Brain microvascular endothelial cell (primary cell): ENCODE results near the gene UHMK1.

Source experiments
- DNase-seq: peaks from one replicate; pipeline ENCODE4 v3.0.0-alpha.2; 2020
- H3K27ac ChIP-seq: fragments of 250-450 bp; sonication (Bioruptor Pico); 2 replicates; pipeline ENCODE4 v1.5.1; 2020; ENCODE audit warnings: mild to moderate bottlenecking, moderate library complexity
- H3K27me3 ChIP-seq: fragments of 250-450 bp; sonication (Bioruptor Pico); replicated peaks from 2 replicates; pipeline ENCODE4 v1.5.1; 2020; ENCODE audit warnings: mild to moderate bottlenecking
- H3K36me3 ChIP-seq: fragments of 250-450 bp; sonication (Bioruptor Pico); replicated peaks from 2 replicates; pipeline ENCODE4 v1.5.1; 2020; ENCODE audit warnings: mild to moderate bottlenecking
- H3K4me3 ChIP-seq: 2 replicates; pipeline ENCODE4 v1.5.1; 2011; ENCODE audit warnings: low read depth, mild to moderate bottlenecking, control low read depth, low read length, moderate library complexity
- in situ Hi-C: cut with HindIII; loops from 2 replicates; pipeline ENCODE4 v1.10.0; 2017; ENCODE audit warnings: low sequenced_read_pairs, low pct_ligation_motif_present
- TF ChIP-seq, protein P1 (sequence below): IDR thresholded peaks from 2 replicates; pipeline ENCODE4 v1.5.1; 2011; ENCODE audit warnings: low read depth, mild to moderate bottlenecking, moderate library complexity, low read length, control low read depth, inconsistent platforms; ENCODE audit errors: missing control alignments

UHMK1 gene

DNA sequence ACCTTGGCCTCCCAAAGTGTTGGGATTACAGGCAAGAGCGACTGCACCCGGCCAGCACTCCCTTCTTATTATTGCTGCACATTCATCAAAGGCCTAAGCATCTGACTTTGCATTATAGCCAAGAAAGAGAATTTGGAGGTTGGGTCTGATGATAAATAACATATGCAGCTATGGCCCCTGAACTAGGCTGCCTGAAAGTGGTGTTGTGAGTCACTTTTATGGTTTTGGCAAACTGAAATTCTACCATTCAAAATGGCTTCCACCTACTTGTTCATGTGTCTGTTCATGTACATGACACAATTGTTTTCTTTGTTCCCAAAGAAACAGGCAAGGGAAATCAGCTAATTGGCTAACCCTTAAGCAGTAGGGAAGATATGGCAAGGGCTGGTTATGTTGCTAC lies 38.9 kb downstream of the UHMK1 start:
- peak overlapping the region; percentile 8 for H3K27ac ChIP-seq
- no peaks in the 10 kb centered on the region for H3K36me3 ChIP-seq
- no peak for DNase-seq
- in situ Hi-C loops, result no loop called here
- no peak overlapping the region for H3K4me3 ChIP-seq
- TF ChIP-seq, protein P1, sequence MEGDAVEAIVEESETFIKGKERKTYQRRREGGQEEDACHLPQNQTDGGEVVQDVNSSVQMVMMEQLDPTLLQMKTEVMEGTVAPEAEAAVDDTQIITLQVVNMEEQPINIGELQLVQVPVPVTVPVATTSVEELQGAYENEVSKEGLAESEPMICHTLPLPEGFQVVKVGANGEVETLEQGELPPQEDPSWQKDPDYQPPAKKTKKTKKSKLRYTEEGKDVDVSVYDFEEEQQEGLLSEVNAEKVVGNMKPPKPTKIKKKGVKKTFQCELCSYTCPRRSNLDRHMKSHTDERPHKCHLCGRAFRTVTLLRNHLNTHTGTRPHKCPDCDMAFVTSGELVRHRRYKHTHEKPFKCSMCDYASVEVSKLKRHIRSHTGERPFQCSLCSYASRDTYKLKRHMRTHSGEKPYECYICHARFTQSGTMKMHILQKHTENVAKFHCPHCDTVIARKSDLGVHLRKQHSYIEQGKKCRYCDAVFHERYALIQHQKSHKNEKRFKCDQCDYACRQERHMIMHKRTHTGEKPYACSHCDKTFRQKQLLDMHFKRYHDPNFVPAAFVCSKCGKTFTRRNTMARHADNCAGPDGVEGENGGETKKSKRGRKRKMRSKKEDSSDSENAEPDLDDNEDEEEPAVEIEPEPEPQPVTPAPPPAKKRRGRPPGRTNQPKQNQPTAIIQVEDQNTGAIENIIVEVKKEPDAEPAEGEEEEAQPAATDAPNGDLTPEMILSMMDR, result no peak
- no peaks in the 10 kb centered on the region for H3K27me3 ChIP-seq

GRCh38 chr1:162537216-162537615 lies 39.6 kb downstream of the UHMK1 start:
- DNase-seq, result no peak
- Histone ChIP-seq H3K27ac (no peak overlapping the region), H3K4me3 (no peak overlapping the region), H3K27me3 (no peaks in the 10 kb centered on the region), H3K36me3 (no peaks in the 10 kb centered on the region)
- in situ Hi-C loops, result no loop called here
- TF ChIP-seq, protein P1, result no peak

DNA sequence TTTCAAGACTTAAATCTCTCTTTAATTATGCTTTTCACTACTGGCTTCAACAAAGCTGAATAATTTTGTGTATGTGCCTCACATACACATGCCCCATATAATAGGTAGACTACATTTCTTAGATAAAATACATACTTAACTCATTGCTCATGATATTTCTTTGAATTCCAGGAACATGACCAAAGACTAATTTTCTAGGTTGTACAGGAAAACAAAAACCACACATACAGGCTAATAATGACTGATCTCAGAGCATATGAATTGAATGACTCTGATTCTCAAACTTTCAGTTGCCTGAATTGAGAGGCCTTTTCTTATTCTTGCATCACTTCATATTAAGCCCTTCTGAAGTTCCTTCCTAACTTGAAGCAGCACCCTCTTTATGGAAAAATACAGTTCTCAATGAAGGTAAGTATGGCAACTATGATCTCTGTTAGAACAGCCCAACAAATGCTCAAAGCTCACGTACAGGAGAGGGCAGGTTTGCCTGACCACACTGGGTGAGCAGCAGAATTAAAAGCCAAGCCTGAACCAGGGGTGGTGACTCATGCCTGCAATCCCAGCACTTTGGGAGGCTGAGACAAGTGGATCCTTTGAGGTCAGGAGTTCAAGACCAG lies 41.3 kb downstream of the UHMK1 start:
- no peaks in the 10 kb centered on the region for H3K27me3 ChIP-seq
- in situ Hi-C loops, result no loop called here
- peak; percentile 83 for DNase-seq
- TF ChIP-seq, protein P1, result no peak
- no peak overlapping the region for H3K4me3 ChIP-seq
- H3K27ac ChIP-seq, result peak overlapping the region; percentile 90
- no peaks in the 10 kb centered on the region for H3K36me3 ChIP-seq

- no peaks in the 10 kb centered on the region for H3K27me3 ChIP-seq
- no peak overlapping the region for H3K4me3 ChIP-seq
- H3K36me3 ChIP-seq, result no peaks in the 10 kb centered on the region
- DNase-seq, result peak; percentile 93
- in situ Hi-C loops, result no loop called here
- TF ChIP-seq, protein P1, result no peak
- H3K27ac ChIP-seq, result peak overlapping the region; percentile 69
Observed at GRCh38 chr1:162541619-162542141, 44.1 kb downstream of the UHMK1 start.

DNA sequence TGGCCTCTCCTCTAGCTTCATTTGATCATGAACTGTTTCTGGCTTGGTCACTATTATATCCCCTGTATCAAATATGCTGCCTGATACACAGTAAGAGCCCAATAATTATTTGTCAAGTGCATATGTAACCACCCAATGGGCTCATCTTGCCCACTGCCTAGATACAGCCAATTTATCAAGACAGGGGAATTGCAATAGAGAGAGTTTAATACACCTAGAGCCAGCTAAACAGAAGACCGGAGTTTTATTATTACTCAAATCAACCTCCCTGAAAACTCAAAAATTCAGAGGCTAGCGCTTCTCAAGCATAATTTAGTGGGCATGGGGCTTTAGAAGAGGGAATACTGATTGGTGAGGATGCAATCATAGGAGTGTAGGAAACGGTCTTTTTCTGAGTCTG lies 45.6 kb downstream of the UHMK1 start:
- Histone ChIP-seq H3K27ac (no peak overlapping the region), H3K27me3 (no peaks in the 10 kb centered on the region), H3K36me3 (no peaks in the 10 kb centered on the region), H3K4me3 (no peak overlapping the region)
- TF ChIP-seq, protein P1, result no peak
- no peak for DNase-seq
- in situ Hi-C loops, result no loop called here

GRCh38 chr1:162548170-162548569 lies 50.6 kb downstream of the UHMK1 start:
- H3K27ac ChIP-seq, result no peak overlapping the region

More at GRCh38 chr1:162548170-162548569, 50.6 kb downstream of the UHMK1 start:
- DNase-seq, result no peak
- Histone ChIP-seq H3K36me3 (no peaks in the 10 kb centered on the region), H3K27me3 (no peaks in the 10 kb centered on the region), H3K4me3 (no peak overlapping the region)
- in situ Hi-C loops, result no loop called here
- TF ChIP-seq, protein P1, result no peak
